ENCODE measurements around the gene GSN.

- no peak for TF ChIP-seq CTCF (IDR thresholded peaks at IDR 0.05)
- TF ChIP-seq ZFX (IDR thresholded peaks at IDR 0.05; ENCODE audit: borderline replicate concordance): no peak
Measured at GRCh38 chr9:121307976-121308375, 40.0 kb downstream of the GSN start.
